Fibroblast of lung (primary cell): Measurements from ENCODE around the gene IGF1R. TPM values are rescaled to one million over a fixed set of nuclear protein-coding genes. Genes with fewer than 3 reads are reported as not detected.

Experiments
- DNase-seq, 2 donors: peaks; one replicate each; pipeline versions ENCODE4 v3.0.0 to v3.0.0-alpha.2; 2010; ENCODE audit warnings: low read depth in 2 of 2
- H2AFZ ChIP-seq: 2 replicates; pipeline ENCODE4 v1.5.1; 2012; ENCODE audit warnings: low read length, control low read depth, inconsistent platforms
- H3K27ac ChIP-seq: 2 replicates; pipeline ENCODE4 v1.5.1; 2011; ENCODE audit warnings: low read length, control low read depth; ENCODE audit not compliant: insufficient read depth
- H3K27me3 ChIP-seq: 2 replicates; pipeline ENCODE4 v1.5.1; 2011; ENCODE audit warnings: mild to moderate bottlenecking, low read length; ENCODE audit not compliant: control insufficient read depth, insufficient read depth
- H3K36me3 ChIP-seq: 2 replicates; pipeline ENCODE4 v1.5.1; 2011; ENCODE audit warnings: low read length; ENCODE audit not compliant: control insufficient read depth, insufficient read depth
- H3K4me1 ChIP-seq: 2 replicates; pipeline ENCODE4 v1.5.1; 2011; ENCODE audit warnings: low read length; ENCODE audit not compliant: control insufficient read depth, insufficient read depth; ENCODE audit errors: extremely low read depth
- H3K4me2 ChIP-seq: 2 replicates; pipeline ENCODE4 v1.5.1; 2011; ENCODE audit warnings: low read length, control low read depth; ENCODE audit not compliant: insufficient read depth; ENCODE audit errors: extremely low read depth
- H3K4me3 ChIP-seq, 4 experiments: fragments of 200-600 bp in 1 of 4; sonication (generic) in 1 of 4; replicated peaks in 1 of 4; 2 replicates each; pipeline ENCODE4 v1.5.1; 2011 to 2016; ENCODE audit warnings: low read length in 4 of 4, low read depth in 3 of 4, mild to moderate bottlenecking in 3 of 4, control low read depth in 2 of 4, inconsistent platforms in 1 of 4, mixed read lengths in 1 of 4; ENCODE audit not compliant: insufficient read depth in 1 of 4; ENCODE audit errors: control extremely low read depth in 1 of 4
- H3K79me2 ChIP-seq: 2 replicates; pipeline ENCODE4 v1.5.1; 2012; ENCODE audit warnings: mild to moderate bottlenecking, low read length, inconsistent platforms; ENCODE audit not compliant: control insufficient read depth, insufficient read depth
- H3K9ac ChIP-seq: 2 replicates; pipeline ENCODE4 v1.5.1; 2011; ENCODE audit warnings: mild to moderate bottlenecking, low read length, control low read depth; ENCODE audit not compliant: insufficient read depth
- H3K9me3 ChIP-seq: 2 replicates; pipeline ENCODE4 v1.5.1; 2012; ENCODE audit warnings: low read depth, low read length; ENCODE audit not compliant: control insufficient read depth, insufficient read depth
- H4K20me1 ChIP-seq: 2 replicates; pipeline ENCODE4 v1.5.1; 2011; ENCODE audit warnings: low read length; ENCODE audit not compliant: control insufficient read depth, insufficient read depth; ENCODE audit errors: extremely low read depth
- EZH2 ChIP-seq: IDR thresholded peaks from 2 replicates; pipeline ENCODE4 v1.5.1; 2012; ENCODE audit warnings: low read length, control low read depth, mild to moderate bottlenecking; ENCODE audit errors: missing control alignments
- polyA plus RNA-seq, 2 donors: library from polyadenylated mRNA; depleted of rRNA in 1 of 2; stranded (reverse) in 1 of 2; unstranded in 1 of 2; fragments of >200 nt; gene quantifications; 2 replicates each; pipeline ENCODE4 v1.2.1, GENCODE V29; 2011 to 2012; ENCODE audit warnings: missing spikeins in 1 of 2
- total RNA-seq: library from RNA; depleted of rRNA; stranded (reverse); fragments of >200 nt; gene quantifications from 2 replicates; pipeline ENCODE4 v1.2.1, GENCODE V29; 2014
- TF ChIP-seq, protein P1 (sequence below), 2 donors: IDR thresholded peaks in 1 of 2; conservative IDR thresholded peaks in 1 of 2; 1 replicate in 1 of 2; 2 replicates in 1 of 2; pipeline ENCODE4 v1.5.1; 2011 to 2012; ENCODE audit warnings: low read length in 2 of 2, control low read depth in 1 of 2, inconsistent platforms in 1 of 2, low read depth in 1 of 2, mild to moderate bottlenecking in 1 of 2

The IGF1R gene
- total and polyA plus RNA-seq, 2 donors (not counting 1 experiment from before 2014, with no cell fraction given) = 14.6 to 28.6 TPM

DNA sequence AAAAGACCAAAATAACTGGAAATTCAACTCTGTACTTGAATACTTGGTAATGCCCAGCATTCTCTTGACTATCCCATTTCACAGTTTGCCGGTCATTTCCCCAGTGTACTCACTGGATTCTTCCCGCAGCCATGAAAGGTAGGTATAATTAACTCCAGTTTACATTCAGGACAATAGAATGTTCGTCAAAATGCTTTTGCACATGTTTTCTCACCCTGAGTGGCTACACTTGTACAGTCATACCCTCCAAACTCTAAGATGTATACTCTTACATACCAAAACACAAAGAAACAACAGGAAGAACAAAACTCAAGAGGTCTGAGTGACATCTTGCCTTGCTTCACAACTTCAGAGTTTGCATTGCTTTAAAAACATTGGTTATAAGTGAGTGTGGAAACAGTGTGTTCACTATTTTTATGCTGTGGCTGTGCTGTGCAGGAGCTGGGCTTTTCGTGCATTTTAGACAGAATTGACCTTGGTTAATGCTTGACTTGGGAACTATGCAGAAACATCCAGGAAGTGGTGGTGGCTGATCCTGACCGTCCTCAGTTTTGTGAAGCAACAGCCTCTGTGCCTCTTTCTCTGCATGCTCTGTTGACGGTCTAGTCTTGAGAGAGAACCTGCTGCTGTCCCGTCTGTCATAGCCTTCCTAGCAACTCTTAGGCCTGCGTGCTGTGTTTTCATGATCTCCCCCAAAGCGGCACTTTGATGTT is 90.5 kb downstream of the IGF1R start:
- no peaks in the 10 kb centered on the region for H3K36me3 ChIP-seq
- no peak overlapping the region for H3K4me3 ChIP-seq
- H3K9ac ChIP-seq = no peak overlapping the region
- peaks cover 7% of the 10 kb centered on the region for H3K4me1 ChIP-seq
- no peak overlapping the region for H2AFZ ChIP-seq
- DNase-seq = peak in 1 of 2 donors; percentile 38
- TF ChIP-seq EZH2 = no peak
- TF ChIP-seq, protein P1, sequence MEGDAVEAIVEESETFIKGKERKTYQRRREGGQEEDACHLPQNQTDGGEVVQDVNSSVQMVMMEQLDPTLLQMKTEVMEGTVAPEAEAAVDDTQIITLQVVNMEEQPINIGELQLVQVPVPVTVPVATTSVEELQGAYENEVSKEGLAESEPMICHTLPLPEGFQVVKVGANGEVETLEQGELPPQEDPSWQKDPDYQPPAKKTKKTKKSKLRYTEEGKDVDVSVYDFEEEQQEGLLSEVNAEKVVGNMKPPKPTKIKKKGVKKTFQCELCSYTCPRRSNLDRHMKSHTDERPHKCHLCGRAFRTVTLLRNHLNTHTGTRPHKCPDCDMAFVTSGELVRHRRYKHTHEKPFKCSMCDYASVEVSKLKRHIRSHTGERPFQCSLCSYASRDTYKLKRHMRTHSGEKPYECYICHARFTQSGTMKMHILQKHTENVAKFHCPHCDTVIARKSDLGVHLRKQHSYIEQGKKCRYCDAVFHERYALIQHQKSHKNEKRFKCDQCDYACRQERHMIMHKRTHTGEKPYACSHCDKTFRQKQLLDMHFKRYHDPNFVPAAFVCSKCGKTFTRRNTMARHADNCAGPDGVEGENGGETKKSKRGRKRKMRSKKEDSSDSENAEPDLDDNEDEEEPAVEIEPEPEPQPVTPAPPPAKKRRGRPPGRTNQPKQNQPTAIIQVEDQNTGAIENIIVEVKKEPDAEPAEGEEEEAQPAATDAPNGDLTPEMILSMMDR (conservative IDR thresholded peaks at IDR 0.05 in 1 of 2, IDR thresholded peaks at IDR 0.05 in 1 of 2; ENCODE audit: low read depth in 1 of 2, low read length in 2 of 2) = no peak
- H3K79me2 ChIP-seq = peaks cover 48% of the 10 kb centered on the region
- no peaks in the 10 kb centered on the region for H3K9me3 ChIP-seq
- no peaks in the 10 kb centered on the region for H4K20me1 ChIP-seq
- H3K27ac ChIP-seq = no peak overlapping the region
- no peak overlapping the region for H3K4me2 ChIP-seq
- no peaks in the 10 kb centered on the region for H3K27me3 ChIP-seq

DNA sequence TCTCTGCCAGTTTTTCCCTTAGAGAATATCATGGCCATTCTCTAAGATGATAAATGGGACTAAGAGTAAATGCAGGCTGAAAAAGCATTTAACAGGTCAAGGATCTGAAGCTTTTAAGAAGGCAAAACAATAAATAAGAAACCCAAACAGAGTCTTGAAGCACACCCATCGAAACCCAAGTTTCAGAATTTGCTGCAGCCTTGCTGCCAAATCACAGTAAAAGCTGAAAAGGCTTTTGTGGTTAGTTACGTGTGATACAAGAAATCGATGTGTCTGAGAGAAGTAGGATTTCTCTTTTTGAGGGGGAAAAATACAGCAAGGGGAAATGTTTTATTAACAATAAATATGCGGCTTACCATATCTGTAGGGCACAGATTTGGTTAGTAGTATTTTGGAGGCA is 92.0 kb downstream of the IGF1R start:
- Histone ChIP-seq H3K36me3 (no peaks in the 10 kb centered on the region), H3K9ac (no peak overlapping the region), H3K9me3 (no peaks in the 10 kb centered on the region), H3K4me1 (peaks cover 2% of the 10 kb centered on the region), H3K4me3 (no peak overlapping the region), H4K20me1 (no peaks in the 10 kb centered on the region), H3K4me2 (no peak overlapping the region), H3K79me2 (peaks cover 39% of the 10 kb centered on the region), H3K27ac (no peak overlapping the region), H3K27me3 (no peaks in the 10 kb centered on the region), H2AFZ (no peak overlapping the region)
- no peak for DNase-seq
- TF ChIP-seq, protein P1 (conservative IDR thresholded peaks at IDR 0.05 in 1 of 2, IDR thresholded peaks at IDR 0.05 in 1 of 2; ENCODE audit: low read depth in 1 of 2, low read length in 2 of 2) = no peak
- no peak for TF ChIP-seq EZH2

DNA sequence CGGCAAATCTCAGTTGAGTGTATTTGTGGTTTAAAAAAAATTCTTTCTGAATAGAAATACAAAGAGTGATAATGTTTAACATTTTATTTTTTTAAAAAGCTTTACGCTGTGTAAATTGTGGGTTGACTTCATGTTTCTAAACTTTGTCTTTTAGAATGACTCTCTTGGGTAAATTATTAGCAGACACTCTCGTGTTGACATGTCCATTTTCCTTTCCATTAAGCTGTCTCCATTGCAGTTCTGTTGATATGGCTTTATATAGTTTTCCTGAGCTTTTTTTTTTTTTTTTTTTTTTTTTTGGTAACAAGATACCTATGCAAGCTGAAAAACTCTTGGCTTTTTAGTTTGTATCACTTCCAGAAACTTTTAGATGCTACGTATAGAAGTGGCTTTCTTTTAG is 92.6 kb downstream of the IGF1R start:
- Histone ChIP-seq H3K4me3 (no peak overlapping the region), H3K79me2 (peaks cover 37% of the 10 kb centered on the region), H4K20me1 (no peaks in the 10 kb centered on the region), H3K9me3 (no peaks in the 10 kb centered on the region), H3K9ac (no peak overlapping the region), H3K27ac (no peak overlapping the region), H3K27me3 (no peaks in the 10 kb centered on the region), H3K36me3 (no peaks in the 10 kb centered on the region), H2AFZ (no peak overlapping the region), H3K4me2 (no peak overlapping the region), H3K4me1 (no peaks in the 10 kb centered on the region)
- DNase-seq = no peak
- TF ChIP-seq, protein P1 (conservative IDR thresholded peaks at IDR 0.05 in 1 of 2, IDR thresholded peaks at IDR 0.05 in 1 of 2; ENCODE audit: low read depth in 1 of 2, low read length in 2 of 2) = no peak
- TF ChIP-seq EZH2 = no peak
